BLaER1 treated with 17β-estradiol and CSF1 and Interleukin-3, amounts not matched to agents 10 nM and 100 nM (cell line): ENCODE results near the gene FKBP11.

Experiments used
- H3K27ac ChIP-seq, 11 experiments: shearing (Covaris generic); formaldehyde crosslinking; 2 replicates each; pipeline ENCODE4 v1.8.1; 2022
- H3K27me3 ChIP-seq, 11 experiments: shearing (Covaris generic); formaldehyde crosslinking; 2 replicates each; pipeline ENCODE4 v1.8.1; 2022
- H3K36me3 ChIP-seq, 11 experiments: shearing (Covaris generic); formaldehyde crosslinking; 2 replicates each; pipeline ENCODE4 v1.8.1; 2022
- H3K4me1 ChIP-seq, 10 experiments: shearing (Covaris generic); formaldehyde crosslinking; 2 replicates each; pipeline ENCODE4 v1.8.1; 2022
- H3K4me2 ChIP-seq, 11 experiments: shearing (Covaris generic); formaldehyde crosslinking; 2 replicates each; pipeline ENCODE4 v1.8.1; 2022
- H3K4me3 ChIP-seq, 10 experiments: shearing (Covaris generic); formaldehyde crosslinking; 2 replicates each; pipeline ENCODE4 v1.8.1; 2022
- H3K9ac ChIP-seq, 11 experiments: shearing (Covaris generic); formaldehyde crosslinking; 2 replicates each; pipeline ENCODE4 v1.8.1; 2022
- H3K9me3 ChIP-seq, 11 experiments: shearing (Covaris generic); formaldehyde crosslinking; replicated peaks in 1 of 11; 2 replicates each; pipeline ENCODE4 v1.8.1; 2022
- H4K20me1 ChIP-seq, 11 experiments: shearing (Covaris generic); formaldehyde crosslinking; 2 replicates each; pipeline ENCODE4 v1.8.1; 2022
- Cebpa-rat ChIP-seq, 11 experiments: shearing (Covaris generic); IDR thresholded peaks; 2 replicates each; pipeline ENCODE4 v1.8.1; 2022

The FKBP11 gene

DNA sequence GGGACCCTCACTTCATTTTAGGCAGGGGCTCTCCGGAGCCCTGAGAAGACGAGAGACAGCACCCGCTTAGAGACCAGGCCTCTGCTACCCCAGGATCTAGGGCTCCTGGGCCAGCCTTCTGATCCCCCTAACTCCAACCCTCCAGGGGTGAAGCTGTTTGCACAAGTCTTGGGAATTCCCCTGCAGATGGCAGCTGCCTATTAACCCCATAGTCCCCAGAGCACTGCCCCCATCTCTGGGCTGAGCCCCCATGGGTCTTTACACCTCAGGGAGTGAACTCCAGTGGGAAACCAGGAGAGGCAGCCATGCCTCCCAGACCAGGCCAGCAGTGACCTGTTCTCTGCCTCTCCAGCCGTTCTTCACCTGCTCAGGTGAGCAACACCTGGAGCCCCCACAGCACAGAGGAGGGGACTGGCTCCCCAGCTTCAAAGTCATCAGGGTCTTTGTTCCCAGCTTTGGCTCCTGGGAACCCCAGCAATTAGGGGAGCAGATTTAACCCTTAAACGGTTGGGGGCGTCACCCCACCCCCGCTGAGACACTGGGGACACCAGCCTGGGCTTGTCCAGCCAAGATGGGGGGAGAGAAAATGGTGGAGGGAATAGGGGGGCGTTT lies 44.0 kb upstream of the FKBP11 start:
- no peak for TF ChIP-seq Cebpa-rat (IDR thresholded peaks at IDR 0.05)
- Histone ChIP-seq H3K27ac (no peak overlapping the region), H4K20me1 (peaks cover 0 to 61% (median 40%) of the 10 kb centered on the region in 11 experiments; a peak in 18 of 22 replicates), H3K4me3 (peak overlapping the region in 1 of 10 experiments; percentile 24; a peak in 1 of 20 replicates), H3K27me3 (peaks cover 67 to 92% (median 81%) of the 10 kb centered on the region in 11 experiments), H3K9ac (no peak overlapping the region), H3K9me3 (peaks cover 0 to 9% (median 0%) of the 10 kb centered on the region in 11 experiments; a peak in 5 of 22 replicates), H3K36me3 (no peaks in the 10 kb centered on the region), H3K4me1 (peaks cover 34 to 75% (median 54%) of the 10 kb centered on the region in 10 experiments), H3K4me2 (peak overlapping the region; percentile 7 to 59 (median 41); a peak in 19 of 22 replicates)

DNA sequence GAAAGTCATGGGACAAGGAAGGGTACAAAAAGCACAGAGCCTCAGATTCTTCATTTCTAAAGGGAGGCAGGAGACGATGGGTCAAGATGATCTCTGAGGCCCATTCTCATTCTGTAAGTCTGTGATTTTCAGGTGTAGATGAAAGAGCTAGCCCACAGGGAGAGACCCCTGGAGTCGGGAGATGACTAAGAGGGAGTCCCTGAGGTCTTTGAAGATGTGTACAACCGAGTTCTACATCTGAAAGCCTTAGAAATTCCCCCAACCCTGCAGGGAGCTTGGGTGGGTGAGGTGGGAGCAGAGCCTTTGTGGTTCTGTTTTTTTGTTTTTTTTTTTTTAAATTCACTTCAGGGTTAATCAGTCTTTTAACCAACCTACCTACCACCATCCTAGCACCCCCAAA lies 43.2 kb upstream of the FKBP11 start:
- H3K9me3 ChIP-seq, result peaks cover 0 to 3% (median 0%) of the 10 kb centered on the region in 11 experiments; a peak in 3 of 22 replicates
- TF ChIP-seq Cebpa-rat (IDR thresholded peaks at IDR 0.05), result no peak
- H3K27me3 ChIP-seq, result peaks cover 59 to 84% (median 73%) of the 10 kb centered on the region in 11 experiments
- H3K4me1 ChIP-seq, result peaks cover 34 to 72% (median 53%) of the 10 kb centered on the region in 10 experiments
- H3K4me3 ChIP-seq, result no peak overlapping the region
- peaks cover 0 to 53% (median 37%) of the 10 kb centered on the region in 11 experiments; a peak in 18 of 22 replicates for H4K20me1 ChIP-seq
- H3K4me2 ChIP-seq, result no peak overlapping the region
- H3K27ac ChIP-seq, result no peak overlapping the region
- H3K9ac ChIP-seq, result no peak overlapping the region
- H3K36me3 ChIP-seq, result no peaks in the 10 kb centered on the region

DNA sequence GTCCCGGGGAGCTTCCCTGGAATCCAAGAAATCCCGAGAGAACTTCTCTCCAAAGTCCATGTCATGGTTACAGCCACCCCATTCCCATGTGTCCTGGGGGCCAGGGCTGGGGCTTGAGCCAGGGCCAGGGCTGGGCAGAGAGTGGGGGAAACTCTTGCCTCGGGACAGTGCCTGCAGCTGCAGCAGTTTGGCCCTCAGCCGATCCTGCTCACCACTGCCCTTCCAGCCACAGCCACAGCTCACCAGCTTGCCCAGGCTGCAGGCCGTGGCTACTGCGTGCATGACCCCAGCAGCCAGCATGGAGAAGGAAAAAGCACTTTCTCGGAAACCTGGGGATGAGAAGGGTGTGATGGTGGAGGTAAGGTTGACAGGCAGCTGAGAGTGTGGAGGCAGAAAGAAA lies 42.7 kb upstream of the FKBP11 start:
- Histone ChIP-seq H3K9me3 (no peaks in the 10 kb centered on the region), H3K27me3 (peaks cover 54 to 80% (median 68%) of the 10 kb centered on the region in 11 experiments), H3K4me1 (peaks cover 34 to 67% (median 51%) of the 10 kb centered on the region in 10 experiments), H3K36me3 (no peaks in the 10 kb centered on the region), H3K27ac (no peak overlapping the region), H3K4me2 (no peak overlapping the region), H3K9ac (no peak overlapping the region), H4K20me1 (peaks cover 0 to 48% (median 37%) of the 10 kb centered on the region in 11 experiments; a peak in 18 of 22 replicates), H3K4me3 (no peak overlapping the region)
- TF ChIP-seq Cebpa-rat (IDR thresholded peaks at IDR 0.05), result no peak

DNA sequence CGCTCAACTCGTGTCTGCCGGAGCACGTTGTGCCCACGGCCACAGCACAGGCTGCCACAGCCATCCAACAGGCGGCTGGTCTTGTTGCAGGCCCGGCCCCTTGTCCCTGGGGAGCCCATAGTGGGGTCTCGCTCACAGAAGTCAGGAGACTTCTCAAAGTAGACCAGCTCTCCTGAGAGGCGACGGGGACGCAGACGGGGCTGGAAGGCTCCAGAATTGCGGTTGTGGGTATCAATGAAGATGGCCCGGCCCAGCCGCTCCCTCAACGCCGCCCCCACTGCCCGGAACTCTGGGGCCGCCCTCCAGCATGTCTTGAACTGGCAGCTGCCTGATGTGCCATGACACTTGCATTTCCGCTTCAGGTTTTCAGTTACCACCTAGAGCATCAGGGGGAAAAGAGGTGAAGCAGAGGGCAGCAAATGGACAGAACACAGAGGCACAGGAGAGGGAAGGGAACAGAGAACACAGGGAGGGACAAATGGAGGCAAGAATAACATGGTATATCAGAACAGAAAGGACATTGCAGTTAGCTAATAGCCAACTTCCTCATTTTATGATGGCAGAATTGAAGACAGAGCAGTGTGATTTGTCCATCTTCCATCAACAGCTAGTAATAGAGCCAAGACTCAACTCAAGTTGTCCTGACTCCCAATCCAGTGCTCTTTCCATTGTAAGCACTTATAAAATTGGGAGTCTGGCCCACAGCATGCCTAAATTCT lies 41.0 kb upstream of the FKBP11 start:
- H3K4me2 ChIP-seq, result peak overlapping the region in 10 of 11 experiments; percentile 5 to 65 (median 36); a peak in 15 of 22 replicates
- peaks cover 38 to 63% (median 52%) of the 10 kb centered on the region in 11 experiments for H3K27me3 ChIP-seq
- peaks cover 0 to 31% (median 22%) of the 10 kb centered on the region in 11 experiments; a peak in 16 of 22 replicates for H4K20me1 ChIP-seq
- H3K4me1 ChIP-seq, result peaks cover 20 to 56% (median 34%) of the 10 kb centered on the region in 10 experiments
- no peak overlapping the region for H3K4me3 ChIP-seq
- H3K9ac ChIP-seq, result no peak overlapping the region
- no peaks in the 10 kb centered on the region for H3K9me3 ChIP-seq
- no peaks in the 10 kb centered on the region for H3K36me3 ChIP-seq
- no peak overlapping the region for H3K27ac ChIP-seq
- TF ChIP-seq Cebpa-rat (IDR thresholded peaks at IDR 0.05), result no peak

DNA sequence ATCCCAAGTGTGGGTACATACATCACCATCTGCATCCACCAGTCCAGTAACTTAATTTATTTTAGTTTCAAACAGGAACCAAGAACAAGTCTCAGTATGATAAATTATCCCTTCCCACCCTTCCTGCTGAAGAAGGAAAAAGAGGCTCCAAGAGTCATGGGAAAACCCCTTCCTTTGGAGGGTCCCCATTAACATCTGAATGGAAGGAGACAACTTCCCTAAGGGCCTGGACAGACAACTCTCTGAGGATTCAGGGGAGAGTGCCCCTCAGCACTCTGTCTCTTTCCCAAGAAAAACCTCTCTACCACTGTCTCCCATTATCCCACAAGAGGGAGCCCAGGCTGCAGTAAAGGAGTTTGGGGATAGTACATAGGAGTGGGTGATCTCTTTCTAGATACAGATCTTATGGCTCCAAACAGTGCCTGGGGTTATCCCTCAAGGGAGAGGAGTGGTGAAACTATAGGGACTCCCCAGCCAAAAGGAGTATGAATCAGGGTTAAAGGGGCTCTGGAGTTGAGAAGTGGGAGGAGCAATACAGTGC lies 40.1 kb upstream of the FKBP11 start:
- peaks cover 0 to 22% (median 12%) of the 10 kb centered on the region in 11 experiments; a peak in 14 of 22 replicates for H4K20me1 ChIP-seq
- H3K9ac ChIP-seq, result no peak overlapping the region
- H3K27me3 ChIP-seq, result peaks cover 28 to 53% (median 42%) of the 10 kb centered on the region in 11 experiments
- H3K4me3 ChIP-seq, result no peak overlapping the region
- H3K4me2 ChIP-seq, result peak overlapping the region in 6 of 11 experiments; percentile 35 to 65 (median 46); a peak in 9 of 22 replicates
- no peaks in the 10 kb centered on the region for H3K36me3 ChIP-seq
- H3K4me1 ChIP-seq, result peaks cover 15 to 49% (median 26%) of the 10 kb centered on the region in 10 experiments
- no peak overlapping the region for H3K27ac ChIP-seq
- TF ChIP-seq Cebpa-rat (IDR thresholded peaks at IDR 0.05), result no peak
- H3K9me3 ChIP-seq, result no peaks in the 10 kb centered on the region

DNA sequence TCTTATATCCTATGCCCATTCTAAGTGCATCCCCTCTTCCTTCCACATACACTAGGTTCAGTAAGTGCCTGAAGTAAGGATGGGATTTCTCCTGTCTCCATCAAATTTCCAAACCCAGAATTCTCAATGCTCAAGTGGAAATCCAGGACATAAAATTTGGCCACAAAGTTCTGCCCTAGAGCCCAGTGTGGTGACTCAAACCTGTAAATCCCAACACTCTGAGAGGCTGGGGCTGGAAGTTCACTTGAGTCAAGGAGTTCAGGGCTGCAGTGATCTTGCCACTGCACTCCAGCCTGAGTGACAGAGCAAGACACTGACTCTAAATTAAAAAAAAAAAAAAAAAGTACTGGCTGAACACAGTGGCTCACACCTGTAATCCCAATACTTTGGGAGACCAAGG lies 36.5 kb upstream of the FKBP11 start:
- no peaks in the 10 kb centered on the region; a peak in 1 of 22 replicates for H4K20me1 ChIP-seq
- TF ChIP-seq Cebpa-rat (IDR thresholded peaks at IDR 0.05), result no peak
- peaks cover 8 to 45% (median 21%) of the 10 kb centered on the region in 10 experiments for H3K4me1 ChIP-seq
- peaks cover 0 to 19% (median 9%) of the 10 kb centered on the region in 11 experiments; a peak in 14 of 22 replicates for H3K27me3 ChIP-seq
- no peak overlapping the region for H3K27ac ChIP-seq
- H3K9ac ChIP-seq, result no peak overlapping the region
- no peaks in the 10 kb centered on the region for H3K36me3 ChIP-seq
- no peak overlapping the region for H3K4me3 ChIP-seq
- H3K4me2 ChIP-seq, result 0 out of 22 replicates have a peak overlapping the region, but pooled peaks of 5 of the 11 experiments have one; percentile 0 to 19 (median 10)
- no peaks in the 10 kb centered on the region for H3K9me3 ChIP-seq

DNA sequence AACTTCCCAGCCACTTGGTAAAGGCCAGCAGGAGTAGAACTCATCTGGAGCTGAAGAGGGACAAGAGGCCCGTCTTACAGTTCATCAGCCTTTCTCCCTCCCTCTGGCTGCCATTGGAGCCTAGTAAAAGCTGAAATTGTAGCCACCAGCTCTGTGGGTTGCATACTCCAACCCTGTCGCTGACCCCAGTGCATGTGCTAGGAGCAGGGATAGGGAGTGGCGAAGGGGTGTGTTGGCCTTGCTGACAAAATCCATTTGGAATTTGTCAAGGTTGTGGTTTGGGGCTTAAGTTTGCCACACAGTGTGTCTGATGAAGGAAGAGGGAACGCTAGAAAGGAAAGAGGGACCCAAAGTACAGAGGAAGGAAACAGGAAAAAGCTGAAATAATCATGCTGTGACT lies 36.0 kb upstream of the FKBP11 start:
- Histone ChIP-seq H3K4me2 (0 out of 22 replicates have a peak overlapping the region, but pooled peaks of 6 of the 11 experiments have one; percentile 0 to 19 (median 5)), H4K20me1 (peaks cover 0 to 4% (median 0%) of the 10 kb centered on the region in 11 experiments; a peak in 7 of 22 replicates), H3K36me3 (no peaks in the 10 kb centered on the region), H3K4me1 (peaks cover 9 to 40% (median 18%) of the 10 kb centered on the region in 10 experiments), H3K27me3 (peaks cover 0 to 14% (median 7%) of the 10 kb centered on the region in 11 experiments; a peak in 14 of 22 replicates), H3K27ac (no peak overlapping the region), H3K9me3 (no peaks in the 10 kb centered on the region), H3K9ac (no peak overlapping the region), H3K4me3 (no peak overlapping the region)
- TF ChIP-seq Cebpa-rat (IDR thresholded peaks at IDR 0.05), result no peak

DNA sequence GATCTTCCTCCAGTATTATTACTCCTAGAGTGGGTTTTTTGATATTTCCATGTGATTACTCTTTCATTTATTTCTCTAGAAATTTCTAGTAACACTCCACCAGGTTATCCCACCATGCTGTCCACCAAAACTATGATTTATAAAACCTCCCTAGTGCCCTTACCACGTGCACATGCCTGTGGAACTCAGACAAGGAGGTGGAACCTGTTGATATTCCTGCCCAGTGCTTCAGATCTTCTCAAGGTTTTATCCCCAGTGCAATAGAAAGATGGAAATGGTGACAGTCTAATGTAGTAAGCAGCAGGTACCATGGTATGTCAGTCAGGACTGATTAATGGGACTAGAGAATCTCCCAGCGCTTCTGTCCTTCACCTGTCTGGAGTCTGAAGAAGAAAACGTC lies 35.5 kb upstream of the FKBP11 start:
- H3K36me3 ChIP-seq, result peaks cover 0 to 1% (median 0%) of the 10 kb centered on the region in 11 experiments; a peak in 2 of 22 replicates
- H4K20me1 ChIP-seq, result peaks cover 4 to 9% (median 5%) of the 10 kb centered on the region in 11 experiments; a peak in 19 of 22 replicates
- TF ChIP-seq Cebpa-rat (IDR thresholded peaks at IDR 0.05), result no peak
- no peaks in the 10 kb centered on the region for H3K9me3 ChIP-seq
- H3K27me3 ChIP-seq, result peaks cover 0 to 9% (median 2%) of the 10 kb centered on the region in 11 experiments; a peak in 11 of 22 replicates
- peaks cover 14 to 40% (median 17%) of the 10 kb centered on the region in 10 experiments for H3K4me1 ChIP-seq
- no peak overlapping the region for H3K27ac ChIP-seq
- no peak overlapping the region for H3K9ac ChIP-seq
- H3K4me3 ChIP-seq, result no peak overlapping the region
- H3K4me2 ChIP-seq, result no peak overlapping the region
